ENCODE measurements around the gene ITK. TPM values are rescaled to one million over a fixed set of nuclear protein-coding genes. Genes with fewer than 3 reads are reported as not detected.

Gene ITK
- total and polyA plus RNA-seq, 2 of the 8 experiments (the other 6 are each of a cell fraction or from before 2014, with no cell fraction given): 0.05 TPM; not detected in 1

GRCh38 chr5:157269761-157270272 is 89.2 kb downstream of the ITK start:
- no peak overlapping the region for H2BK5ac ChIP-seq (ENCODE audit: low read depth, low read length)
- no peak overlapping the region for H2AK5ac ChIP-seq (ENCODE audit: low read depth, low read length)
- H2AFZ ChIP-seq (ENCODE audit: low read length): no peak overlapping the region
- POLR2A ChIA-PET (ENCODE audit: partially characterized antibody): interaction anchor here (0.6 kb wide), 1 partner anchor 127 kb away, joined by 3 read pairs; the partner anchor contains the start of gene MED7
- no peaks in the 10 kb centered on the region; a peak in 2 of 7 replicates for H3K27me3 ChIP-seq (replicated peaks in 1 of 4; ENCODE audit: control insufficient read depth in 3 of 4, extremely low read depth in 1 of 4, insufficient read depth in 3 of 4, low read length in 3 of 4)
- H3K23ac ChIP-seq (ENCODE audit: insufficient read length): no peak overlapping the region
- H3K79me2 ChIP-seq (ENCODE audit: control insufficient read depth in 1 of 2, insufficient read depth in 2 of 2, low read length in 2 of 2): peaks cover 0 to 66% of the 10 kb centered on the region in 2 experiments; a peak in 2 of 4 replicates
- no peak overlapping the region for H2BK15ac ChIP-seq (ENCODE audit: low read length)
- DNase-seq (ENCODE audit: low read depth in 1 of 2, low spot score in 2 of 2): no peak
- H2BK12ac ChIP-seq (ENCODE audit: low read depth, low read length): no peak overlapping the region
- no peak overlapping the region for H3K14ac ChIP-seq (ENCODE audit: insufficient read length)
- no peak overlapping the region for H3K18ac ChIP-seq (ENCODE audit: extremely low read depth, low read length)
- H3K79me1 ChIP-seq (ENCODE audit: low read depth, low read length): peaks cover 10% of the 10 kb centered on the region
- H4K5ac ChIP-seq (ENCODE audit: insufficient read length, low read depth, low read length): no peak overlapping the region
- FAIRE-seq: no peak
- H3K4me1 ChIP-seq (replicated peaks in 1 of 4; ENCODE audit: control insufficient read depth in 3 of 4, insufficient read depth in 4 of 4, low read length in 3 of 4): peaks cover 8 to 19% (median 11%) of the 10 kb centered on the region in 4 experiments
- H3K4me2 ChIP-seq (ENCODE audit: insufficient read depth in 1 of 2, low read depth in 2 of 2, low read length in 2 of 2): peak overlapping the region in 1 of 2 experiments; percentile 63; a peak in 1 of 4 replicates
- H3K9me3 ChIP-seq (ENCODE audit: insufficient read depth in 2 of 2, low read depth in 1 of 2, low read length in 1 of 2): no peaks in the 10 kb centered on the region
- no peak overlapping the region for H4K91ac ChIP-seq (replicated peaks; ENCODE audit: insufficient read length, low read length)
- peaks cover 3 to 13% of the 10 kb centered on the region in 2 experiments for H4K20me1 ChIP-seq (replicated peaks in 1 of 2; ENCODE audit: control insufficient read depth in 1 of 2, insufficient read depth in 2 of 2, low read length in 2 of 2)
- no peak overlapping the region for H3K27ac ChIP-seq (ENCODE audit: low read depth, low read length)
- no peak overlapping the region for H2BK120ac ChIP-seq (replicated peaks; ENCODE audit: low read depth, low read length)
- H2BK20ac ChIP-seq (ENCODE audit: low read length): no peak overlapping the region
- no peak overlapping the region for H3K4me3 ChIP-seq (ENCODE audit: extremely low read depth in 1 of 4, insufficient read depth in 2 of 4, low read depth in 3 of 4, low read length in 4 of 4)
- no peaks in the 10 kb centered on the region for H3K36me3 ChIP-seq (ENCODE audit: control insufficient read depth in 2 of 4, insufficient read depth in 4 of 4, low read length in 3 of 4)
- H3K23me2 ChIP-seq (ENCODE audit: low read depth, low read length): peaks cover 11% of the 10 kb centered on the region; the same call in 1 of the 2 replicates
- no peak overlapping the region for H4K8ac ChIP-seq (ENCODE audit: extremely low read depth, insufficient read depth, low read length)
- H3K9ac ChIP-seq (replicated peaks in 1 of 4; ENCODE audit: extremely low read depth in 1 of 4, low read depth in 3 of 4, low read length in 3 of 4): no peak overlapping the region
- H3K56ac ChIP-seq (replicated peaks; ENCODE audit: insufficient read length, low read depth, low read length): no peak overlapping the region
- no peak overlapping the region for H3K4ac ChIP-seq (replicated peaks; ENCODE audit: insufficient read length, low read depth, low read length)
- CTCF ChIA-PET (ENCODE audit: partially characterized antibody): interaction anchor here (0.8 to 3.6 kb wide), 3 partner anchors 16 to 37 kb away, joined by 3 to 28 read pairs (median 3); no protein-coding TSS in a partner anchor
- 91% methylated on average over 4 of the region's 4 CpGs; no CpG with 5 or more reads in 1 of the 2 experiments for WGBS, 2 experiments (ENCODE audit: extremely low coverage in 1 of 2, insufficient coverage in 1 of 2, insufficient read length in 1 of 2, insufficient replicate concordance in 2 of 2, low coverage in 1 of 2, low lambda C conversion rate in 2 of 2, missing lambda C conversion rate in 1 of 2)

Measured in H1 (cell line).